HG02840 (cell line): ENCODE data around the gene TBX4.

ENCODE experiments used
- ATAC-seq: cut with Tn5 transposase; IDR thresholded peaks from one replicate; pipeline ENCODE4 v1.9.1; 2021; ENCODE audit warnings: mild to moderate bottlenecking, moderate library complexity, moderate number of reproducible peaks; ENCODE audit not compliant: unreplicated experiment, low FRiP score

TBX4 gene

GRCh38 chr17:61463316-61464129, 11.3 kb downstream of the TBX4 start:
- ATAC-seq: no peak

GRCh38 chr17:61464130-61464842, 12.1 kb downstream of the TBX4 start:
- ATAC-seq: no peak

GRCh38 chr17:61464843-61465180, 12.6 kb downstream of the TBX4 start:
- no peak for ATAC-seq

GRCh38 chr17:61465550-61466237, 13.5 kb downstream of the TBX4 start:
- ATAC-seq: no peak

GRCh38 chr17:61466246-61466645, 14.0 kb downstream of the TBX4 start:
- no peak for ATAC-seq

- no peak for ATAC-seq
These were observed 15.4 kb downstream of the TBX4 start for GRCh38 chr17:61467416-61468262.

- no peak for ATAC-seq
These were observed 16.2 kb downstream of the TBX4 start for GRCh38 chr17:61468263-61468907.

GRCh38 chr17:61469474-61469873, 17.3 kb downstream of the TBX4 start:
- ATAC-seq: no peak

GRCh38 chr17:61469949-61470348, 17.7 kb downstream of the TBX4 start:
- ATAC-seq: no peak

GRCh38 chr17:61470530-61471136, 18.4 kb downstream of the TBX4 start:
- ATAC-seq: no peak

GRCh38 chr17:61474235-61474927, 22.2 kb downstream of the TBX4 start:
- no peak for ATAC-seq

GRCh38 chr17:61474934-61475333, 22.7 kb downstream of the TBX4 start:
- ATAC-seq: no peak

GRCh38 chr17:61475726-61476125, 23.5 kb downstream of the TBX4 start:
- ATAC-seq: no peak

GRCh38 chr17:61476476-61477203, 24.4 kb downstream of the TBX4 start:
- no peak for ATAC-seq

- ATAC-seq: no peak
These were observed 25.1 kb downstream of the TBX4 start for GRCh38 chr17:61477204-61477834.

- no peak for ATAC-seq
These were observed 26.0 kb downstream of the TBX4 start for GRCh38 chr17:61478026-61478789.

GRCh38 chr17:61478790-61479492, 26.7 kb downstream of the TBX4 start:
- ATAC-seq: no peak
